Left forelimb (tissue), 1 donor: ENCODE data around the gene CREM.

Experiments used
- DNase-seq: peaks from one replicate; pipeline ENCODE4 v3.0.0-alpha.2; 2018; ENCODE audit warnings: low spot score

CREM gene

DNA sequence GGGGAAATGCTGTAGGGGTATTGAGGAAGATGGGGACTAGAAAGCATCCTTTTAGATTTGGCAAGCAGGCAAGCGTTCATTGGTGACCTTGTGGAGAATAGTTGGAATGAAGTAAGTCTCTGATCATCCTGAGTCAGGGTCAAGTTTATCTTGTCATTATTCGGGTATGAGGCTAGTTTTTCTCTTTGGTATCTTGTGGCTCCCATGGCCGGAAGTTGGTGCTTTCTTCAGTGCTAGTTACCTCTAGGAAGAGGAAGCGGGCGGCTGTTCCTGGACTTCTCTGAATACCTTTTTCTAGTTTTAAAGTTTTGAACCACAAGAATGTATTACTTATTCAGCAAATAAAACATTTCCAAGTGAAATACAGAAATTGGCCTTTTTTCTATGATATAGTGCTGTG lies 9.2 kb downstream of the CREM start:
- no peak for DNase-seq

DNA sequence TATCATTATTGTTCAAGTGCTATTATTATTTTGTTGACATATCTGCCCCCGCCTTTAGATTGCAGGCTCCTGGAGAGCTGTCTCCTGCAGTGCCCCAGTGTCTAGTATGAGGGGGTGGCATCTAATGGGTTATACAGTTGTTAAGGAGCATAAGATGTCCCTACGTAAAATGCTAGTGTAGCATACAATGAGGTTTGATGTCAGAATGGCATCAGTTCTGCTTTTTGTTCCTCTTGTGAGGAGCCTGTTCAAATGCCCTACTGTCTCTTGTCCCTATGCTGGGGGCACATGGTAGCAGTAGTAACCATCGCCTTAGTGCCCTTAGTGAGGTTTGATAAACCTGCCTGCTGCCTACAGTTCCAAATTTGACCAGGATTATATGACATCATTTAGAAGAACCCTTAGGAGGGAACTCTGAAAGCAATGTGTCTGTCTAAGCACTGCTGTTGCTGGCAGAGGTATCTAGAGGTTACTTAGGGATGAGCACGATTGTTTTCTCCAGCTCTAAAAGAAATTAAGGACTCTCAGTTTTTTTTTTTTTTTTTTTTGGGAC lies 9.7 kb downstream of the CREM start:
- no peak for DNase-seq

DNA sequence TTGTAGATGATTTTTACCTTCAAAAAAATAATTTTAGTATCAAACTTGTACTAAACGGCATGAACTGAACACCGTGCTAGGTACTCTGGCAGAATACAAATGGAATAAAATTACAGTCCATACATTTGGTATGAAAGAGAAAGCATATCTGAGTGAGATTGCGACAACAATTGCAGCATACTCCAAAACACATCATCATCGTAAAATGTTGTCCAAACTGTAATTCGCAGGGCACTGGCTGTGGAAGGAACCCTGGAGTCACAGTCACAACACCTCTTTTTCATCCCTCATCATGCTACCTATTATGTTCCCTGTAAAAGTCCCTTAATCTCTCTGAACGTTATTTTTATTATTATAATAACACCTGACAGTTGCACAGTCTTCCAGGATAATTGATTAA lies 13.5 kb downstream of the CREM start:
- DNase-seq: no peak

DNA sequence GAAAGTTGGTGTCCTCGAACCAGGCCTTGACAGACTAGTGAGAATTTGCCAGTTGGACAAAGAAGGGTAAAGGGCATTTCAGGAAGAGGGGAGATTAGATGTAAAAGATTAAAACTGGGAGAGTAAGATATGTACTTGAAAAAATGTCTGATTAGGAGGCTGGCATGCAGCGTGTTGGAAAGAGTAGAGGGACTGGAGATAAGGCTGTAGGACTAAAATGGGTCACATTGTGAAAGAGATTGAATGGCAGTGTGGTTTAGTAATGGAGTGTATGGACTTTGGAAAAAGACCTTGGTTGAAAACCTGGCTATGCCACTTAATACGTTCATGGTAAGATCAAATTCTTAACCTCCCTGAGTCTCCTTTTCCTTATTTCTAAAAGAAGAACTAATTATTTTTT lies 14.1 kb downstream of the CREM start:
- no peak for DNase-seq

DNA sequence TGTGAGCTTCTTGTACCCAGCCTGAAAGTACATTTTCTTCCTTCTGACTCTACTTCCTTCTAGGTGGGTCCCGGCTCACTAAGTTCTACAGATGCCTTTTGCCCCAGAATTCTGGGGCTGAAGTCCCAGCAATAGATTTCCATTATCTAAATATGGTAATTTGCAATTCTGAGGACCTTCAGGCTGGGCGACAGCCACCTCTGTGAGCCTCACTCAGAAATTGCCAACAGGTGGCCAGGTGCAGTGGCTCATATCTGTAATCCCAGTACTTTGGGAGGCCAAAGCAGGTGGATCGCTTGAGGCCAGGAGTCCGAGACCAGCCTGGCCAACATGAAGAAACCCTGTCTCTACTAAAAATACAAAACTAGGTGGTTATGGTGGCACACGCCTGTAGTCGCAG lies 23.7 kb downstream of the CREM start:
- no peak for DNase-seq

DNA sequence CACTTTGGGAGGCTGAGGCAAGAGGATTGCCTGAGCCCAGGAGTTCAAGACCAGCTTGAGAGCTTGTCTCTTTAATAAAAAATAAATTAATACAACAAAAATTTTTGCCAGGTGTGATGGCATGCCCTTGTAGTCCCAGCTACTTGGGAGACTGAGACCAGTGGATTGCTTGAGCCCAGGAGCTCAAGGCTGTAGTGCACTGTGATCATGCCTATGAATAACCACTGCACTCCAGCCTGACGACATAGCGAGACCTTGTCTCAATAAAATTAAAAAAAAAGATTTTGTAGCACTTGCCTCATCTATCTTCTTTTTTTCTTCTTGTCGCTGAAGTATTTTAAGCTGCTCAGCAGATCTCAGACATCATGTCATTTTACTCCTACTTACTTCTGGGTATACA lies 26.3 kb downstream of the CREM start:
- DNase-seq: no peak

DNA sequence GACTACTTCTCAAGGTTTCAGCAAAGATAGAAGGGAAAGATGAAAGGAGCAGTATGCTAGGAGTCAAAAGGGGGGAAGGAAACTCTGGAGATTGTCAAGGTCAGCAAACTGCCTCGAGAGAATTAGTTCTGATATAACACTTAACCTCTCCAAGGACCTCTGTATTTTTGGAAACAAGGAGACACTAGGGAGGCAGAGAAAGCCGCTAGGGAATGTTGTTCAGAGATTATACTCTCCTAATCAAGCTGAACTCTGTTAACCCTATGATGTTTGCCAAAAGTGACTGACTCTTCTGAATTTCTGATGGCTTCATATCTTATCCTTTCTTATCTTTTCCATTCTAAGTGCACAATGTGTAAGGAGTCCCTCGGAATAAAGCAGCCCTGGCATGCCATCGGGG lies 27.1 kb downstream of the CREM start:
- no peak for DNase-seq

DNA sequence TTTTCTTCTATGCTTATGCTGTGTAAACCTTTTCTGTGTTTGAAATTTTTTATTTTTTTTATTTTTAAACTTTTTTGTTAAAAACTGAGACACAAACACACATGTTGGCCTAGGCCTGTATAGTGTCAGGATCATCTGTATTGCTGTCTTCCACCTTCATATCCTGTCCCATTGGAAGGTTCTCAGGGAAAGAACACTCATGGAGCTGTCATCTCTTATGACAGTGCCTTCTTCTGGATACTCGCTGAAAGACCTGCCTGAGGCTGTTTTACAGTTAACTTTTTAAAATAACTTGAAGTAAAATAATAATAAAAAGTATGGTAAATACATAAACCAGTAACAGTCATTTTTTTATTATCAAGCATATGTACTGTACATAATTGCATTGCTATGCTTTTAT lies 34.1 kb downstream of the CREM start:
- DNase-seq: no peak

DNA sequence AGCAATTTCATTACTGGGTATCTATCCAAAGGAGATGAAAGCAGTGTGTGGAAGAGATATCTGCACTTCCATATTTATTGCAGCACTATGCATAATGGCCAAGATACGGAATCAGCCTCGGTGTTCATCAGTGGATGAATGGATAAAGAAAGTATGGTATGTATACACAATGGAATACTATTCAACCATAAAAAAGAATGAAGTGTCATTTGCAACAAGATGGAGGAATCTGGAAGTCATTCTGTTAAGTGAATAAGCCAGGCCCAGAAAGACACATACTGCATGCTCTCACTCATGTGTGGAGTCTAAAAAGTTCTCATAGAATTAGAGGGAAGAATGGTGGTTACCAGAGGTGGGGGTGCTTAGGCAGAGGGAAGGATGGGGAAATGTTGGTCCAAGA lies 35.3 kb downstream of the CREM start:
- no peak for DNase-seq

DNA sequence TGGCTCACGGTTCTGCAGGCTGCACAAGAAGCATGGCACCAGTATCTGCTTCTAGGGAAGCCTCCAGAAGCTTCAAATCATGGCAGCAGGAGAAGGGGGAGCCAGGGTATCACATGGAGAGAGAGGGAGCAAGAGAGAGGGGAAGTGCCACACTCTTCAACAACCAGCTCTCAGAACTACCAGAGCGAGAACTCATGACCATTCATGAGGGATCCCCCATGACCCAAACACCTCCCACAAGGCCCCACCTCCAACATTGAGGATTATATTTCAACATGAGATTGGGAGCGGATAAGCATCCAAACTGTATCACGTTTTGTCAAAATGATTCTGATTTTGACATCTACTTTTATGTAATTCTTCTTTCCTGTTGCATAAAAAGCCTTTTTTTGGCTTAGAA lies 38.5 kb downstream of the CREM start:
- DNase-seq: no peak

DNA sequence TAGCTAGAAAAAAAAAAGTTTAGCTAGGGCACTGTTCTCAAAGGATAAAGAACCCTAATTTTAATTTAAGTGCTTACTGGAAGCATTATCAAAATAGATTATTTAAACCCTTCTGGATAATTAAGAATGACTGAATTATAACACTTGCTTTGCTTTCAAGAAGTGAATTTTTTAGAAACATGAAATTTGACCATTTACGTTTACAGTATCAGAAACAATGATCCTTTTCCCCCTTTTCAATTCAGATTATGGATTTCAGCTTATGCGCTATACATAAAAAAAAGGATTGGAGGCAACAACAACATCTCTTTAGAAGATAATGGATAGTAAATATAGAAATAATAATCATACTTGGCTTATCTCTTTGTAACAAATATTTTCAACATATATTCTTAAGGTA lies 39.2 kb downstream of the CREM start:
- DNase-seq: no peak

DNA sequence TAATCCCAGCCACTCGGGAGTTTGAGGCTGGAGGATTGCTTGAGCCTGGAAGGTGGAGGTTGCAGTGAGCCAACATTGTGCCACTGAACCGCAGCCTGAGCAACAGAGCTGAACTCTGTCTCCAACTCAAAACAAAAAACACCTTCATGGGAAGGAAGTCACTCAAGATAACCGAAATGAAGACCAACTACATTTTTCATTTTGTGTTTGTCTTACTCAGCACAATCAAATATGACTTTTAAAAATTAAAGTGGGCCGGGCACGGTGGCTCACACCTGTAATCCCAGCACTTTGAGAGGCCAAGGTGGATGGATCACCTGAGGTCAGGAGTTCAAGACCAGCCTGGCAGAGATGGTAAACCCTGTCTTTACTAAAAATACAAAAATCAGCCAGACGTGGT lies 40.0 kb downstream of the CREM start:
- DNase-seq: no peak

DNA sequence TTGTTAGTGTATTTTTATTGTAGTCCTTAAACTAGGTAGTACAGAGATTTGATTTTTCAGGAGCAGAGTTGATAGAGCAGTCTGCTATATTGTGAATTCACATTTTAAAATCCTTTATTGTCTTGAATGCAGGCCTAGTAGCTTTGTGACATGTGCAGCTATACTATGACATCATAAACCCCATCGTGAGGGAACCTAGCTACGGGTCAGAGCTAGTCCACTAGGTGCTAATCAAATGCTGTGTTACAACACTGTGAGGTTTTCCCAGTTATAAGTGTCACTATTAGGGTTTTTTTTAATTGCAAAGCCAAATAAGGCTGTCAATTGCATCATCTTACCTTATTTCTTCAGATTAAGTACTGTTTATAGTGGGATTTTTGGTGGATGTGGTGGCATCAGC lies 40.7 kb downstream of the CREM start:
- DNase-seq: no peak

DNA sequence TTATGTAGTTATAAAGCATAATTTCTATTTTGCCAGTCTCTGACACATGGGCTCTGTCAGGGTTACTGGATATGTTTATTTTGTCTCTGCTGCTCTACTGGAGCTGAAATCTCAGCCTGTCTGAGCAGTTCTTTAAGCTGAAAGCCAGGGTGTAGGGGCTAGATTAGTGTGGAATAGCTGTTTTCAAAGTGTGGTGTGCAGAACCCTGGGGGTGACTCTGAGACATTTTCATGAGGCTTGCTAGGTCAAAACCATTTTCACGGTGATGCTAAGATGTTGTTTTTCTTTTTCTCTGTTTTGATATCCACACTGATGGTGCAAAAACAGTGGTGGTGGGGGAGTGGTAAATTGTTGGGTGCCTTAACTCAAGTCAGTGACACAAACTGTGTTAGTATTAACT lies 45.5 kb downstream of the CREM start:
- no peak for DNase-seq

DNA sequence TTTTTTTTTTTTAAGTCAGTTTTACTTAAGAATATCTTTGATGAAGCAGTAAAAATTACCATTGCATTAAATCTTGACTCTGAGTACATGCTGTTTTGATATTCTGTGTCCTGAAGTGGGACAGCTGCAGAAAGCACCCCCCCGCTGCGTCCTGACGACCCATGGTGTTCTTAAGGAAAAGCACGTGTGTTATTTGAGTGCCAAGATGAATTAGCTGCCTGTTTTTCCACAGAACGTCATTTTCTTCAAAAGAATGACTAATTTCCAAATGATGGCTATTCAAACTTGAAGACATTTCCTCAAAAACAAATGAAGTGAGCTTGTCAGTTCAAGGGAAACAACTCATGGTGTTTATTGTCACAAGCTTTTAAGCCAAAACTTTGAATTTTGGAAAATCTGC lies 45.9 kb downstream of the CREM start:
- DNase-seq: no peak

DNA sequence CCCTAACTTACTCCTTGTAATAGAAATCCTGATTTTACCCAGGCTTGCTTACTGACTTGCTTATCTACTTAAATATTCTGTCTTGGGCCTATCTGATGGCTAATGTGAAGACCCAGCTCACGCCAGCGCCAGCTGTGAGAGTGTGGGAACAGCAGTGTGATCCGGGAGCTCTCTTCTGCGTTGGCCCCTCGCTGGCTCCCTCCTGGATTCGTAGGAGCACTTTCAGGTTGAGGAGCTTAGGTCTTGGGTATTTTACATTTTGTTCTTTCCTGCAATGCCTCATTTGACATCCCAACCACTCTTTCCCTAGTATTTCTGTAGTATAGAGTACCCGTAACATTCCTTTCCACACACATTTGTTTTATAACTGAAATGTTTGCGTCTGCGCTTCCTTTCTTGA lies 51.7 kb downstream of the CREM start:
- DNase-seq: no peak

DNA sequence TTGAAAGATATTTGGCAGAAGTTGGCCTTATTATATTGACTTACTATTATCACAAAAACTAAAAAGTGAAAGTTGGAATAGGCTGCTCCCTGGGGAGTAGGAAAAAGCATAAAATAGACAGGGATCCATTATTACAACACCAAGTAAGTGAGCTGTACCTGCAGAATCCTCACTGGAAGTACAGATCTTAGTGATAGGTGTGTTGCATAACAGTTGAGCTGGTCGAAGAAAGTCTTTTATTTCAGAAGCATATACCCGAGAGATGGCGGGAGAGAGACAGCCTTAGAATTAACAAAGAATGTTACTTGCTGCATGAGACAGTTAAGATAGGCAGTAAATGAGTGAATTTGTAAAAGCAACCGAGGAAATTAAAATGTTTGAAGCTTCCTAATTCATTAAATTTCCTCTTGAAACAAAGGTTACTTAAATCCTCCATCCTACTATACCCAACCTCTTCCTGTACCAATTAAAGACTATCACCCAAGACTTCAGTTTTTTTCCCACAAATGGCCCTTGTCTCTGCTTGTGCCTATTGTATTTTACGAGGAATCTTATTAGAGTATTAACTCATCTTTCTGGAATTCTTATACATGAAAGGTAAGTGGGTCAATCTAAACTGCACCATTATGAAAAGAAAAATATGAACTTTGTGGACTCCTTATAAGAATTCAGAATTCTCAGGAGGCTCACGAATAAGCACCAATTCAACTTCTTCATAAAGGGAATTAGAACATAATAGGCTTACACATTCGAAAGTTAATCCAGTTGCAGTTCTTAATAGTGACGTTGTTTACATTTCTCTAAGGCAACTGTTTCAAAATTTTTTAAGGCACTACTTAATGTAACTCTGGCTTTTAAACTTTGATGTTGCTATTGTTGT lies 56.2 kb downstream of the CREM start:
- no peak for DNase-seq

DNA sequence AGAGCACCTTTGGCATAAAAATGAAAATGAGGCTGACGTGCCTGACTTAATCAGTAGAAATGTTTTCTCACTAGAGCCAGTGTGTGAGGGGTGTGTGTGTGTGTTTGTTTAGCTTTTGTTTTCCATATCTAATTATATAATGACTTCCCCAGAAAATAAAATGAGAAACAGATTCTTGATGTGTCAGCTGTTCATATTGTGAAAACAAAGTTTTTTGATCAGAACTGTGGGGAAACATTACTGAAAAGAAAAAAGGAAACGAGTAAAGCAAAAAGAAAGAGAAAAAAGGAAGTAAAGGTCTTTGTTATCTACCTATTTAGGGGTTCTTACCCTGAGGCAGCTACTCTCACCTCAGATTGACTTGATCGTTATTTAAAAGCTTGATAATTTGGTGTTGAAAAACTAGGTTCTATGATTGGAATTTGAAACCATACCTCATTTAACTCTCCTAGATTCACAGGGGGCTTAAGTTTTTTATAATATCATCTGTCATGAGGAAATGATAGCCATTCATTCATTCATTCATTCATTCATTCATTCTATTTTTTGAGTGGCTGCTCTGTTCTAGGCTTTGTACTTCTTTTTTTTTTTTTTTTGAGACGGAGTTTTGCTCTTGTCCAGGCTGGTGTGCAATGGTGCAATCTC lies 58.0 kb downstream of the CREM start:
- DNase-seq: no peak

DNA sequence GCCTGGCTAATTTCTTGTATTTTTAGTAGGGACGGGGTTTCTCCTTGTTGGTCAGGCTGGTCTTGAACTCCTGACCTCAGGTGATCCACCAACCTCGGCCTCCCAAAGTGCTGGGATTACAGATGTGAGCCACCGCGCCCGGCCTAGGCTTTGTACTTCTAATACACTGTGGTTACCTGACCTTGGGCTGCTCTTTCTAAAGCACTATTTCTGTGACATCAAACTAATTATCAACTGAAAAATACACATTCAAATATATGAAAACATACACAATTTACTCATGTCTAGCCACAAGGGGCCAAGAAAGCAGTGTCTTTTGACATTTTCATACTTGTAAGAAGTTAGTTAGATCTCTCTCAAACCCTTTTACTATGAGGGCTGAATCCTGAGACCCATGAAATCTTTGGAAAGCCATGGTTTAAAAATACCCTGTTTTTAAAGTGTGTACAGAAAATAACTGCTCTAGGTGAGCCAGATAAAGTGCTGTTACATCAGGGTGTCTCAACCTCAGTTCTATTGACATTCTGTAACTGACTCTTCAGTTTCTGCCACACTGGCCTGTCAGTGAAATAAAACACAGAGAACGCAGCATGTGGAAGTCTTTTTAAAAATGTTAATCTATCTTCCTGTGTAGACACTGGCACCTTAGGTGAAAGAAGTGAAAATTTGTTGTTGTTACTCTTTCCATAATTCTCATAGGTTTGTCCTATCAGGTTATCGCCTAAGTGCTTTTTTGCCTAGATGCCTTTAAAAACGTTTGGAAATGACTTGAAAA lies 58.8 kb downstream of the CREM start:
- DNase-seq: no peak

DNA sequence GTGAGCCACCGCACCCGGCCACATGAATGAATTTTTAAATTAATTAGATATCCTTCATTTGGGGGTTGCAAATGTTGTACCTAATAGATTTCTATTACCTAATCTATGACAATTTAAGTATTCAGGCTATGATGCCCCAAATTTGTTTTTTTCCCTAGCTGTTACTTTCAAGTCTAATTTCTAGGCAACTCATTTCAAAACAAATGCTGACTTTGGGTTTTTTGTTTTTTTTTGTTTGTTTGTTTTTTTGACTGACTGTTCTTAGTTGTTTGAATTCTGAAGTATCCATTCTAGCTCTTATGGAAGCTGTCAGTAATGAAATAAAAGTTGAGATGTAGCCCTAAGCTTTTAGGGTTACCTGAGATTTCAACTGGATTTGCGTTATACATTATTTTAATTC lies 62.3 kb downstream of the CREM start:
- DNase-seq: no peak

DNA sequence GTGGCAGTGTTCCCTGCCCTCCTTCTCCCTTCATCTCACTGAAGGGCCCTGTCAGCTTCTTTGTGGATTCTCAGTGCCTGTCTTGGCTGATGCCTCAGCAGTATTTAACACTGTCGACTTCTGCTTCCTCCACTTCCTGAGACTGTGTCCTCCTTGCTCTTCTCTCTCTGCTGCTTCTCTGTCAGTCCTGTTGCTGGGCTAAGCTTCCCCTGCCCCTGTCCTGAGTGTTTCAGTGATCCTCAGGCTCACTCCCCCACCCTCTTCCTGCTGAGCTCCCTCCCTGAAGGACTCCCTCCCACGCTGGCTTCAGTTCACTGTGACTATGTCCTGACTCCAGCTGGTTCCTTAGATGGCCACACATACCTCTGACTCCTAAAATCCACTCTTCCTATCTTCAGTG lies 64.9 kb downstream of the CREM start:
- DNase-seq: no peak

DNA sequence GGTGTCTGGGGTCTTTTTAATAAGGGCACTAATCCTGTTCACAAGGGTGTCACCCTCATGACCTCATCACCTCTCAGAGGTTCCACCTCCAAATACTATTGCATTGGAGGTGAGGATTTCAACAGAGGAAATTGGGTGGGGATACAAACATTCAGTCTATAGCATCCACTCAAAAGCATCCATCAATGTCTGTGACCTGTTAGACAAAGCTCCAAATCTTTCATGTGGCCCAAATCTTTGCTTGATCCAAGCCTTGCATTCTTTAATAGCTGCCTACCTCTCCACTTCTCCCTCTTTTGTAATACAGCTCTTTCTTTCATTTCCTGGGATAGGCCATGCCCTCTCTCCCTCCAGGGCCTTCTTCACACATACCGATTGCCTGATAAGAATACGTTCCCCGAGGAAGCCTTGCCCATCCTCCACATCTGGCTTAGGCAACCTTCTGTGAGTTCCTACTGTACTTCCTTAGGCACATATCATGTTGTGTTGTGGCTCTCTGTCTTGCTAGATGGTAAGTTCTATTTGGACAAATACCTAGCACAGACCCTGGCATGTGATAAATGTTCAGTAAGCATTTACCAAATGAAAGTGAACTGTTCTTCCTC lies 66.1 kb downstream of the CREM start:
- DNase-seq: no peak
